Nephron (organoid): ENCODE measurements around the gene BAHCC1.

Experiments used
- H3K27ac Mint-ChIP-seq, 3 experiments: 2 replicates each; pipeline ENCODE4 v1.8.0; 2020; ENCODE audit warnings: mixed read lengths in 3 of 3, mild to moderate bottlenecking in 2 of 3, moderate library complexity in 1 of 3
- H3K27me3 Mint-ChIP-seq: 2 replicates; pipeline ENCODE4 v1.8.0; 2021; ENCODE audit warnings: low read depth, mild to moderate bottlenecking, moderate library complexity, mixed read lengths
- H3K36me3 Mint-ChIP-seq: 2 replicates; pipeline ENCODE4 v1.8.0; 2020; ENCODE audit warnings: low read depth, mixed read lengths
- H3K4me1 Mint-ChIP-seq: 2 replicates; pipeline ENCODE4 v1.8.0; 2020; ENCODE audit warnings: mixed read lengths
- H3K4me3 Mint-ChIP-seq, 3 experiments: 2 replicates each; pipeline ENCODE4 v1.8.0; 2020; ENCODE audit warnings: mild to moderate bottlenecking in 3 of 3, mixed read lengths in 3 of 3, moderate library complexity in 2 of 3
- H3K9me3 Mint-ChIP-seq: 2 replicates; pipeline ENCODE4 v1.8.0; 2020; ENCODE audit warnings: mixed read lengths
- TF ChIP-seq, protein P1 (sequence below), 3 experiments: fragments of 200-600 bp; sonication (generic); IDR thresholded peaks; one replicate each; pipeline ENCODE4 v1.5.0; 2021; ENCODE audit warnings: antibody characterized with exemption in 3 of 3; ENCODE audit not compliant: unreplicated experiment in 3 of 3

The BAHCC1 gene

GRCh38 chr17:81483862-81484194, 88.6 kb downstream of the BAHCC1 start:
- peaks cover 5% of the 10 kb centered on the region for H3K27me3 Mint-ChIP-seq
- no peak overlapping the region for H3K27ac Mint-ChIP-seq
- peaks cover 36% of the 10 kb centered on the region for H3K4me1 Mint-ChIP-seq
- H3K9me3 Mint-ChIP-seq: no peaks in the 10 kb centered on the region
- peak overlapping the region in 2 of 3 experiments; percentile 75 to 77 for H3K4me3 Mint-ChIP-seq
- TF ChIP-seq, protein P1, sequence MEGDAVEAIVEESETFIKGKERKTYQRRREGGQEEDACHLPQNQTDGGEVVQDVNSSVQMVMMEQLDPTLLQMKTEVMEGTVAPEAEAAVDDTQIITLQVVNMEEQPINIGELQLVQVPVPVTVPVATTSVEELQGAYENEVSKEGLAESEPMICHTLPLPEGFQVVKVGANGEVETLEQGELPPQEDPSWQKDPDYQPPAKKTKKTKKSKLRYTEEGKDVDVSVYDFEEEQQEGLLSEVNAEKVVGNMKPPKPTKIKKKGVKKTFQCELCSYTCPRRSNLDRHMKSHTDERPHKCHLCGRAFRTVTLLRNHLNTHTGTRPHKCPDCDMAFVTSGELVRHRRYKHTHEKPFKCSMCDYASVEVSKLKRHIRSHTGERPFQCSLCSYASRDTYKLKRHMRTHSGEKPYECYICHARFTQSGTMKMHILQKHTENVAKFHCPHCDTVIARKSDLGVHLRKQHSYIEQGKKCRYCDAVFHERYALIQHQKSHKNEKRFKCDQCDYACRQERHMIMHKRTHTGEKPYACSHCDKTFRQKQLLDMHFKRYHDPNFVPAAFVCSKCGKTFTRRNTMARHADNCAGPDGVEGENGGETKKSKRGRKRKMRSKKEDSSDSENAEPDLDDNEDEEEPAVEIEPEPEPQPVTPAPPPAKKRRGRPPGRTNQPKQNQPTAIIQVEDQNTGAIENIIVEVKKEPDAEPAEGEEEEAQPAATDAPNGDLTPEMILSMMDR (IDR thresholded peaks at IDR 0.05; ENCODE audit: unreplicated experiment in 3 of 3): no peak
- H3K36me3 Mint-ChIP-seq: no peaks in the 10 kb centered on the region

GRCh38 chr17:81484195-81484979, 89.1 kb downstream of the BAHCC1 start:
- H3K4me1 Mint-ChIP-seq: peaks cover 34% of the 10 kb centered on the region
- TF ChIP-seq, protein P1 (IDR thresholded peaks at IDR 0.05; ENCODE audit: unreplicated experiment in 3 of 3): peak; percentile 98 to 99 (median 99)
- no peaks in the 10 kb centered on the region for H3K36me3 Mint-ChIP-seq
- no peaks in the 10 kb centered on the region for H3K9me3 Mint-ChIP-seq
- no peak overlapping the region for H3K27ac Mint-ChIP-seq
- peaks cover 2% of the 10 kb centered on the region for H3K27me3 Mint-ChIP-seq
- H3K4me3 Mint-ChIP-seq: peak overlapping the region in 2 of 3 experiments; percentile 35 to 49

- peak overlapping the region; percentile 37 to 56 (median 48) for H3K4me3 Mint-ChIP-seq
- H3K9me3 Mint-ChIP-seq: no peaks in the 10 kb centered on the region
- H3K27ac Mint-ChIP-seq: peak overlapping the region; percentile 11 to 74 (median 68)
- TF ChIP-seq, protein P1 (IDR thresholded peaks at IDR 0.05; ENCODE audit: unreplicated experiment in 3 of 3): no peak
- H3K27me3 Mint-ChIP-seq: peaks cover 9% of the 10 kb centered on the region
- H3K36me3 Mint-ChIP-seq: no peaks in the 10 kb centered on the region
- peaks cover 35% of the 10 kb centered on the region for H3K4me1 Mint-ChIP-seq
Observed at GRCh38 chr17:81486199-81486810, 91.0 kb downstream of the BAHCC1 start.

- H3K27me3 Mint-ChIP-seq: peaks cover 12% of the 10 kb centered on the region
- H3K27ac Mint-ChIP-seq: peak overlapping the region in 2 of 3 experiments; percentile 33 to 51
- H3K9me3 Mint-ChIP-seq: no peaks in the 10 kb centered on the region
- peak overlapping the region; percentile 65 to 69 (median 67) for H3K4me3 Mint-ChIP-seq
- H3K4me1 Mint-ChIP-seq: peaks cover 33% of the 10 kb centered on the region
- no peaks in the 10 kb centered on the region for H3K36me3 Mint-ChIP-seq
- TF ChIP-seq, protein P1 (IDR thresholded peaks at IDR 0.05; ENCODE audit: unreplicated experiment in 3 of 3): no peak
Observed at GRCh38 chr17:81487089-81487486, 91.8 kb downstream of the BAHCC1 start.

DNA sequence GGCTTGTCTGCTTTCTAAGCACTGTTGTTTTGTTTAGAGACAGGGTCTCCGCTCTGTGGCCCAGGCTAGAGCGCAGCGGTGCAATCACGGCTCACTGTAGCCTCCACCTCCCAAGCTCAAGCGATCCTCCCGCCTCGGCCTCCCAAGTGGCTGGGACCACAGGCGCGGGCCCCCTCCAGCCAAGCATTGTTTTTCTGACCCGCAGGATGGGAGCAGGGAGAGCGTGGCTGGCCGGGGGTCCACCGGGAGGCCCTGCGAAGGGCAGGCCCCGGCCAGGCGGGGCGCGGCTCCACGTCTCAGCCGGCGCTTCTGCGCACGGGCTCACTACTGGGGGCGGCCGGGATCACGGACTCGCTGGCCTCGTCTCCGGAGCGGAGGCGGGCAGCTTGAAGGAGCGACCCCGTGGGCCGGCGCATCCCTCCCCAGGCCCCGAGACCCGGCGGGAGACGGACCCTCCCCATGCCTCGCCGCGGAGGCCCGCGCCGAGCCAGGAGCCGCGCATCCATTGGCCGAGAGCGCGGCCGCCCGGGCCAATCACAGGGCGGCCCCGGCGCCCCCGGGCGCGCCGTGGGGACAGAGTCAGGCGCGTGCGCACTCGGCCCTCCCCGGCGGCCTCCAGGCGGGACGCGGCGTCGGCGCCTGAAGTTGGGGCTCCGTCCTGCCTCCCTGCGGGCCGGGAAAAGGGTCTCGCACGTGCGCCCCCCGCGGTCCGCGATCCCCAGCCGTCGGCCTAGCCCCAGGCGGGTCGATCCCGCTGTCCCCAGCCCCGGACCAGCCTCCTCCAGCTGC, 92.4 kb downstream of the BAHCC1 start:
- TF ChIP-seq, protein P1 (IDR thresholded peaks at IDR 0.05; ENCODE audit: unreplicated experiment in 3 of 3): no peak
- peak overlapping the region in 2 of 3 experiments; percentile 33 to 51 for H3K27ac Mint-ChIP-seq
- peaks cover 18% of the 10 kb centered on the region for H3K27me3 Mint-ChIP-seq
- peaks cover 31% of the 10 kb centered on the region for H3K4me1 Mint-ChIP-seq
- no peaks in the 10 kb centered on the region for H3K36me3 Mint-ChIP-seq
- no peaks in the 10 kb centered on the region for H3K9me3 Mint-ChIP-seq
- H3K4me3 Mint-ChIP-seq: peak overlapping the region; percentile 65 to 69 (median 67)
